PC-9 (cell line): ENCODE data around the gene COL23A1.

Experiments used
- CTCF ChIP-seq: fragments of 200-600 bp; sonication (generic); conservative IDR thresholded peaks from 2 replicates; pipeline ENCODE4 v1.6.1; 2017; ENCODE audit warnings: mixed run types, antibody characterized with exemption, mild to moderate bottlenecking, moderate library complexity
- EZH2 ChIP-seq: fragments of 200-600 bp; sonication (generic); IDR thresholded peaks from 2 replicates; pipeline ENCODE4 v1.8.0; 2017; ENCODE audit warnings: antibody characterized with exemption, low read depth

- TF ChIP-seq CTCF (no peak), EZH2 (no peak)
These were observed 280.8 kb downstream of the COL23A1 start for GRCh38 chr5:178309271-178310013.
